Measurements from ENCODE around the gene PACRG.

PACRG gene

GRCh38 chr6:163342571-163343539 is 615.1 kb downstream of the PACRG start:
- no peak for FAIRE-seq
- no peak for DNase-seq (ENCODE audit: insufficient read length, low spot score)
- no peak for TF ChIP-seq POU2F2 (IDR thresholded peaks at IDR 0.05; ENCODE audit: low read depth, low read length)
- TF ChIP-seq POLR2A (IDR thresholded peaks at IDR 0.05; ENCODE audit: low read depth, low read length): no peak
- TF ChIP-seq PAX5 (IDR thresholded peaks at IDR 0.05; ENCODE audit: insufficient read depth, low read length, severe bottlenecking): no peak
- TF ChIP-seq TAF1 (IDR thresholded peaks at IDR 0.05; ENCODE audit: low read depth, low read length): no peak
- no peak for TF ChIP-seq SPI1 (IDR thresholded peaks at IDR 0.05; ENCODE audit: low read depth, low read length)
- TF ChIP-seq POLR2AphosphoS5 (IDR thresholded peaks at IDR 0.05; ENCODE audit: low read depth, low read length): no peak

GRCh38 chr6:163343609-163344008 is 615.8 kb downstream of the PACRG start:
- DNase-seq (ENCODE audit: insufficient read length, low spot score): no peak
- TF ChIP-seq POLR2AphosphoS5 (IDR thresholded peaks at IDR 0.05; ENCODE audit: low read depth, low read length): no peak
- no peak for TF ChIP-seq PAX5 (IDR thresholded peaks at IDR 0.05; ENCODE audit: insufficient read depth, low read length, severe bottlenecking)
- no peak for TF ChIP-seq TAF1 (IDR thresholded peaks at IDR 0.05; ENCODE audit: low read depth, low read length)
- TF ChIP-seq POU2F2 (IDR thresholded peaks at IDR 0.05; ENCODE audit: low read depth, low read length): no peak
- no peak for TF ChIP-seq SPI1 (IDR thresholded peaks at IDR 0.05; ENCODE audit: low read depth, low read length)
- no peak for TF ChIP-seq POLR2A (IDR thresholded peaks at IDR 0.05; ENCODE audit: low read depth, low read length)
- no peak for FAIRE-seq

DNA sequence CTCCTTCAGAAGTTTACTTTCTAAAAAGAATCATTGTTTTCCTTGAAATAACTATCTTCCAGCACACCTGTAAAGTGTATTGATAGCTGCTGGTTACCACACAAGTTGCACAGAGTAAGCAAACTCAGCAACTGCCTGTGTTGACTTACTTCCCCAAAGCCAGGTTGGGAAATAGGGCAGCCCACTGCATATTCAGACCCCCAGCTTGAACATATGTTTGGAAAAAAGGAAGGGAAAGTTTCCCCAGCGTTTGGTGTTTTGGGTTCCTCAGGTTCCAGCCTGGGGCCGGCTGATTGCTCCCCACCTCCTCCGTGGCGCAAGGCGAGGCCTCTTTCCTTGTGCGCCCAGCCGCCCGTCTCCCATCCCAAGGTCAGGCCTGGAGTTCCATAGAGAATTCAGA is 616.6 kb downstream of the PACRG start:
- DNase-seq (ENCODE audit: insufficient read length, low spot score) (no peak), FAIRE-seq (no peak)
- TF ChIP-seq POLR2AphosphoS5 (IDR thresholded peaks at IDR 0.05; ENCODE audit: low read depth, low read length): no peak
- no peak for TF ChIP-seq PAX5 (IDR thresholded peaks at IDR 0.05; ENCODE audit: insufficient read depth, low read length, severe bottlenecking)
- no peak for TF ChIP-seq SPI1 (IDR thresholded peaks at IDR 0.05; ENCODE audit: low read depth, low read length)
- no peak for TF ChIP-seq TAF1 (IDR thresholded peaks at IDR 0.05; ENCODE audit: low read depth, low read length)
- no peak for TF ChIP-seq POU2F2 (IDR thresholded peaks at IDR 0.05; ENCODE audit: low read depth, low read length)
- no peak for TF ChIP-seq POLR2A (IDR thresholded peaks at IDR 0.05; ENCODE audit: low read depth, low read length)

GRCh38 chr6:163345931-163346330 is 618.2 kb downstream of the PACRG start:
- TF ChIP-seq PAX5 (IDR thresholded peaks at IDR 0.05; ENCODE audit: insufficient read depth, low read length, severe bottlenecking) (no peak), POLR2AphosphoS5 (IDR thresholded peaks at IDR 0.05; ENCODE audit: low read depth, low read length) (no peak), SPI1 (IDR thresholded peaks at IDR 0.05; ENCODE audit: low read depth, low read length) (no peak), TAF1 (IDR thresholded peaks at IDR 0.05; ENCODE audit: low read depth, low read length) (no peak), POU2F2 (IDR thresholded peaks at IDR 0.05; ENCODE audit: low read depth, low read length) (no peak), POLR2A (IDR thresholded peaks at IDR 0.05; ENCODE audit: low read depth, low read length) (no peak)
- no peak for DNase-seq (ENCODE audit: insufficient read length, low spot score)
- FAIRE-seq: no peak

- TF ChIP-seq SPI1 (IDR thresholded peaks at IDR 0.05; ENCODE audit: low read depth, low read length) (no peak), POLR2A (IDR thresholded peaks at IDR 0.05; ENCODE audit: low read depth, low read length) (no peak)
- DNase-seq (ENCODE audit: insufficient read length, low spot score): no peak
- FAIRE-seq: no peak
Measured at GRCh38 chr6:163346497-163346961, 618.8 kb downstream of the PACRG start.

GRCh38 chr6:163347021-163347446 is 619.3 kb downstream of the PACRG start:
- no peak for FAIRE-seq
- no peak for DNase-seq (ENCODE audit: insufficient read length, low spot score)
- TF ChIP-seq SPI1 (IDR thresholded peaks at IDR 0.05; ENCODE audit: low read depth, low read length): no peak
- TF ChIP-seq TAF1 (IDR thresholded peaks at IDR 0.05; ENCODE audit: low read depth, low read length): no peak
- no peak for TF ChIP-seq PAX5 (IDR thresholded peaks at IDR 0.05; ENCODE audit: insufficient read depth, low read length, severe bottlenecking)
- TF ChIP-seq POLR2AphosphoS5 (IDR thresholded peaks at IDR 0.05; ENCODE audit: low read depth, low read length): no peak
- no peak for TF ChIP-seq POU2F2 (IDR thresholded peaks at IDR 0.05; ENCODE audit: low read depth, low read length)
- no peak for TF ChIP-seq POLR2A (IDR thresholded peaks at IDR 0.05; ENCODE audit: low read depth, low read length)

DNA sequence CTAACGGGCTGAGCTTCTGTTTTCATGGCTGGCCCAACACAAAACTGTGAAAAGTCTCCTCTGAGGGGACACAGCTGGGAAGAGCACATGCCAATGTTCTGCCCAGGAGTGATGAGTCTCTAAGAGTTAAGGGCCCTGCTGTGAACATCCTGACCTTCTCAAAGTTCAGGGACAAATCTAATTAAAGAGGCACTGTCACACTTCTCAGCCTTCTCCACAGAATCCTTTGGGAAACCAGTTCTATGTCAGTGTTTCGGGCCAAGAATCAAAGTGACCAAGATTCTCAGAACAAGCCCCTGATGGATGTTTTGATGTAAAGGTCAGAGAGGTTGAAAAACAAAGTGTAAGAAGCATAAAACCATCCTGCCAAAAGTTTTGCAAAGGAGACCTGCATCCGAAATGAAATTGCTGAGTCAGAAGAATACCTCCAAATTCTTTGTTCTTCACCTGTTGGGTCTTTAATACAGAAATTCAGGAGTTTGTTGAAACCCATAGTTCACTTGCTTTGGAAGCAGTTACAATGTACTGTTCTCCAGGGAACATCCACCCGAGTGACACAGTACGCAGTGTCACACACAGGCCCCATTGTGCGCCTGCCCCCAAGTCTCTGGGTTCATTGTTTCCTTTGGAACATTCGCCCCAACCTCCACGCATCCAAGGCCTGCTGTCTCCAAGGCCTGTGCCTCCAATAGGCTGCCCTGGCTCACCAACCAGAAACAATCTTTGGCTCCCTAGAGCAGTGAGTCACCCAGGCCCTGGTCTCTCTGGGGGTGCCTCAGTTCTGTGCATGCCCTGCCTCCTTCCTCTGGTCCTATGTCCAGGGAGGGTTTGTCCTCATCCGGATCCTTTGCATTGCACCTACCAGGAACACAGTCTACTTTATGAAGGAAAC is 621.3 kb downstream of the PACRG start:
- DNase-seq (ENCODE audit: insufficient read length, low spot score) (no peak), FAIRE-seq (no peak)
- TF ChIP-seq TAF1 (IDR thresholded peaks at IDR 0.05; ENCODE audit: low read depth, low read length) (no peak), SPI1 (IDR thresholded peaks at IDR 0.05; ENCODE audit: low read depth, low read length) (no peak), POU2F2 (IDR thresholded peaks at IDR 0.05; ENCODE audit: low read depth, low read length) (no peak), PAX5 (IDR thresholded peaks at IDR 0.05; ENCODE audit: insufficient read depth, low read length, severe bottlenecking) (no peak), POLR2A (IDR thresholded peaks at IDR 0.05; ENCODE audit: low read depth, low read length) (no peak), POLR2AphosphoS5 (IDR thresholded peaks at IDR 0.05; ENCODE audit: low read depth, low read length) (no peak)

- DNase-seq (ENCODE audit: insufficient read length, low spot score) (no peak), FAIRE-seq (no peak)
- TF ChIP-seq POLR2AphosphoS5 (IDR thresholded peaks at IDR 0.05; ENCODE audit: low read depth, low read length) (no peak), POLR2A (IDR thresholded peaks at IDR 0.05; ENCODE audit: low read depth, low read length) (no peak), SPI1 (IDR thresholded peaks at IDR 0.05; ENCODE audit: low read depth, low read length) (no peak), TAF1 (IDR thresholded peaks at IDR 0.05; ENCODE audit: low read depth, low read length) (no peak), PAX5 (IDR thresholded peaks at IDR 0.05; ENCODE audit: insufficient read depth, low read length, severe bottlenecking) (no peak)
Measured at GRCh38 chr6:163349696-163350095, 621.9 kb downstream of the PACRG start.

DNA sequence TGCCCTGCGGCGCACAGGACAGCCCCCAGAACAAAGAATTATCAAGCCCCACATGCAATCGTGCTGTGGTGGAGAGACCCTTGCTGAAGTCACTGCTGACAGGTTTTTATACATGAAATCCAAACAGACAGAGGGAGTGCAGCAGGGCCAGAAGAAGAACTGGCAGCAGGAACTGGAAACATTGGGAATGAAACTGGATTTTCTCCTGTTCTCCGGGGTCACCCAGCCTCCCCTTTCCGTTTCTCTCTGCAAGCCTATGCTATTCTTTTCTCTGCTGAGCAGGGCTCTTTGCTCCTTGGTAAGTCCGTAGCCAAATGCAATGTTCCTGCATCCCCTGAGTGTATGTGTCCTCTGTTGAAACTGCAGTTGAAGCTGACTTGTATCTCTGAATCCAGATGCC is 623.2 kb downstream of the PACRG start:
- no peak for DNase-seq (ENCODE audit: insufficient read length, low spot score)
- TF ChIP-seq POLR2AphosphoS5 (IDR thresholded peaks at IDR 0.05; ENCODE audit: low read depth, low read length) (no peak), PAX5 (IDR thresholded peaks at IDR 0.05; ENCODE audit: insufficient read depth, low read length, severe bottlenecking) (no peak), POLR2A (IDR thresholded peaks at IDR 0.05; ENCODE audit: low read depth, low read length) (no peak), SPI1 (IDR thresholded peaks at IDR 0.05; ENCODE audit: low read depth, low read length) (no peak), TAF1 (IDR thresholded peaks at IDR 0.05; ENCODE audit: low read depth, low read length) (no peak), POU2F2 (IDR thresholded peaks at IDR 0.05; ENCODE audit: low read depth, low read length) (no peak)
- FAIRE-seq: no peak

All from GM12891 (cell line).